Measurements from ENCODE around the gene PDZRN3.
"Not testable (repeated sequence)": the region's sequence is repeated elsewhere in the genome, so short reads cannot be mapped to it uniquely, and the experiment has no call there.

PDZRN3 gene

GRCh38 chr3:73586190-73586589 lies 38.6 kb downstream of the PDZRN3 start:
- peak; percentile 45 for DNase-seq

- no peak for DNase-seq
Measured at GRCh38 chr3:73584873-73585272, 39.9 kb downstream of the PDZRN3 start.

GRCh38 chr3:73582535-73582934 lies 42.2 kb downstream of the PDZRN3 start:
- DNase-seq = no peak

GRCh38 chr3:73581134-73581846 lies 43.5 kb downstream of the PDZRN3 start:
- DNase-seq = no peak

- DNase-seq = no peak
Measured at GRCh38 chr3:73580343-73580742, 44.4 kb downstream of the PDZRN3 start.

GRCh38 chr3:73577704-73578103 lies 47.0 kb downstream of the PDZRN3 start:
- DNase-seq = no peak

GRCh38 chr3:73576999-73577461 lies 47.7 kb downstream of the PDZRN3 start:
- DNase-seq = no peak

GRCh38 chr3:73575953-73576352 lies 48.8 kb downstream of the PDZRN3 start:
- no peak for DNase-seq

GRCh38 chr3:73575519-73575918 lies 49.2 kb downstream of the PDZRN3 start:
- DNase-seq = no peak

GRCh38 chr3:73573204-73573603 lies 51.5 kb downstream of the PDZRN3 start:
- no peak for DNase-seq

GRCh38 chr3:73572368-73572767 lies 52.4 kb downstream of the PDZRN3 start:
- no peak for DNase-seq

- DNase-seq = no peak
Measured at GRCh38 chr3:73571238-73571794, 53.4 kb downstream of the PDZRN3 start.

GRCh38 chr3:73569246-73569760 lies 55.4 kb downstream of the PDZRN3 start:
- DNase-seq = no peak

GRCh38 chr3:73568371-73568862 lies 56.3 kb downstream of the PDZRN3 start:
- no peak for DNase-seq

- DNase-seq = not testable (repeated sequence)
Measured at GRCh38 chr3:73565374-73565773, 59.4 kb downstream of the PDZRN3 start.

GRCh38 chr3:73563896-73564582 lies 60.7 kb downstream of the PDZRN3 start:
- DNase-seq = no peak

GRCh38 chr3:73561494-73561893 lies 63.2 kb downstream of the PDZRN3 start:
- DNase-seq = no peak

- no peak for DNase-seq
Measured at GRCh38 chr3:73559749-73560148, 65.0 kb downstream of the PDZRN3 start.

- DNase-seq = no peak
Measured at GRCh38 chr3:73558727-73559075, 66.0 kb downstream of the PDZRN3 start.

GRCh38 chr3:73557986-73558726 lies 66.6 kb downstream of the PDZRN3 start:
- DNase-seq = no peak

- DNase-seq = no peak
Measured at GRCh38 chr3:73556520-73557372, 68.0 kb downstream of the PDZRN3 start.

- no peak for DNase-seq
Measured at GRCh38 chr3:73555076-73555475, 69.7 kb downstream of the PDZRN3 start.

Data from SHP77 treated with DMSO at 0.1 percent for 48 hours (cell line).